OCI-LY3 (cell line): ENCODE results near the gene TTC7B.

Experiments
- H2AFZ ChIP-seq: fragments of 200-600, 300-600 bp; shearing (Covaris generic); 2 replicates; pipeline ENCODE4 v1.6.0; 2014; ENCODE audit warnings: antibody characterized with exemption, low read depth, low read length
- H3K27ac ChIP-seq: fragments of 200-600, 300-600 bp; sonication (generic); 2 replicates; pipeline ENCODE4 v1.5.1; 2014; ENCODE audit warnings: mild to moderate bottlenecking, low read length, moderate library complexity, mixed read lengths
- H3K27me3 ChIP-seq: fragments of 200-600, 300-600 bp; sonication (generic); 2 replicates; pipeline ENCODE4 v1.6.1; 2014; ENCODE audit warnings: low read depth, low read length, mixed read lengths
- H3K36me3 ChIP-seq: fragments of 200-600, 300-600 bp; sonication (generic); replicated peaks from 2 replicates; pipeline ENCODE3; 2014; ENCODE audit warnings: low read depth, low read length, mixed read lengths
- H3K4me1 ChIP-seq: fragments of 300-600, 200-600 bp; sonication (generic); 2 replicates; pipeline ENCODE4 v1.6.1; 2014; ENCODE audit warnings: low read length, mixed read lengths
- H3K4me2 ChIP-seq: fragments of 200-600, 300-600 bp; sonication (generic); 2 replicates; pipeline ENCODE4 v1.6.1; 2014; ENCODE audit warnings: low read length, mixed read lengths
- H3K4me3 ChIP-seq: fragments of 300-600, 200-600 bp; sonication (generic); 2 replicates; pipeline ENCODE4 v1.5.1; 2014; ENCODE audit warnings: antibody characterized with exemption, mild to moderate bottlenecking, low read length, moderate library complexity
- H3K79me2 ChIP-seq: fragments of 300-600, 200-600 bp; shearing (Covaris generic); 2 replicates; pipeline ENCODE4 v1.6.1; 2014; ENCODE audit warnings: mild to moderate bottlenecking, low read length, mixed read lengths
- H3K9ac ChIP-seq: fragments of 300-600, 200-600 bp; shearing (Covaris generic); 2 replicates; pipeline ENCODE4 v1.6.0; 2014; ENCODE audit warnings: mild to moderate bottlenecking, low read length, moderate library complexity
- H3K9me3 ChIP-seq: fragments of 200-600, 300-600 bp; shearing (Covaris generic); 2 replicates; pipeline ENCODE4 v1.6.1; 2014; ENCODE audit warnings: low read length, mixed read lengths; ENCODE audit not compliant: insufficient read depth
- H4K20me1 ChIP-seq: fragments of 200-600, 300-600 bp; sonication (generic); 2 replicates; pipeline ENCODE4 v1.6.1; 2016; ENCODE audit warnings: low read length, mixed read lengths; ENCODE audit not compliant: insufficient read depth
- CTCF ChIP-seq: fragments of 200-600, 300-600 bp; sonication (generic); IDR thresholded peaks from 2 replicates; pipeline ENCODE4 v1.5.1; 2014; ENCODE audit warnings: antibody characterized with exemption, low read length, low read depth
- EZH2phosphoT487 ChIP-seq: fragments of 200-600 bp; shearing (Covaris generic); IDR thresholded peaks from 2 replicates; pipeline ENCODE4 v1.6.1; 2018; ENCODE audit warnings: antibody characterized with exemption, mixed run types, low read depth

TTC7B gene

GRCh38 chr14:90671382-90672234 is 144.6 kb downstream of the TTC7B start:
- Histone ChIP-seq H2AFZ (0 out of 2 replicates have a peak overlapping the region, but pooled peaks have one; percentile 31), H3K4me3 (peak overlapping the region; percentile 31; the same call in 1 of the 2 replicates), H3K36me3 (peaks cover 14% of the 10 kb centered on the region), H4K20me1 (no peaks in the 10 kb centered on the region), H3K79me2 (no peaks in the 10 kb centered on the region), H3K9ac (peak overlapping the region; percentile 19; the same call in 1 of the 2 replicates), H3K4me1 (peaks cover 39% of the 10 kb centered on the region), H3K4me2 (peak overlapping the region; percentile 70), H3K27me3 (no peaks in the 10 kb centered on the region), H3K27ac (peak overlapping the region; percentile 67), H3K9me3 (peaks cover 13% of the 10 kb centered on the region)
- TF ChIP-seq CTCF, result no peak
- no peak for TF ChIP-seq EZH2phosphoT487

- peaks cover 39% of the 10 kb centered on the region for H3K4me1 ChIP-seq
- H2AFZ ChIP-seq, result no peak overlapping the region
- TF ChIP-seq CTCF (no peak), EZH2phosphoT487 (no peak)
- no peak overlapping the region for H3K4me3 ChIP-seq
- peak overlapping the region; percentile 31; the same call in 1 of the 2 replicates for H3K27ac ChIP-seq
- H3K36me3 ChIP-seq, result peaks cover 14% of the 10 kb centered on the region
- H3K9me3 ChIP-seq, result peaks cover 13% of the 10 kb centered on the region
- H3K9ac ChIP-seq, result no peak overlapping the region
- no peaks in the 10 kb centered on the region for H3K27me3 ChIP-seq
- H3K79me2 ChIP-seq, result no peaks in the 10 kb centered on the region
- no peak overlapping the region for H3K4me2 ChIP-seq
- no peaks in the 10 kb centered on the region for H4K20me1 ChIP-seq
These were observed 146.5 kb downstream of the TTC7B start for GRCh38 chr14:90669731-90670130.

GRCh38 chr14:90666571-90666970 is 149.7 kb downstream of the TTC7B start:
- peaks cover 14% of the 10 kb centered on the region for H3K36me3 ChIP-seq

More at GRCh38 chr14:90666571-90666970, 149.7 kb downstream of the TTC7B start:
- Histone ChIP-seq H3K79me2 (no peaks in the 10 kb centered on the region), H3K9me3 (peaks cover 13% of the 10 kb centered on the region), H3K4me3 (no peak overlapping the region), H4K20me1 (no peaks in the 10 kb centered on the region), H2AFZ (no peak overlapping the region), H3K4me1 (peaks cover 41% of the 10 kb centered on the region), H3K9ac (no peak overlapping the region), H3K4me2 (no peak overlapping the region), H3K27ac (no peak overlapping the region), H3K27me3 (no peaks in the 10 kb centered on the region)
- TF ChIP-seq EZH2phosphoT487 (no peak), CTCF (no peak)
